HG03442 (cell line): Measurements from ENCODE around the gene SETBP1.
A peak's percentile ranks its signal among the peaks of the same experiment; 100 is the strongest.

ENCODE experiments used
- ATAC-seq: cut with Tn5 transposase; IDR thresholded peaks from one replicate; pipeline ENCODE4 v1.9.1; 2021; ENCODE audit warnings: mild to moderate bottlenecking, moderate library complexity; ENCODE audit not compliant: unreplicated experiment

Gene SETBP1

DNA sequence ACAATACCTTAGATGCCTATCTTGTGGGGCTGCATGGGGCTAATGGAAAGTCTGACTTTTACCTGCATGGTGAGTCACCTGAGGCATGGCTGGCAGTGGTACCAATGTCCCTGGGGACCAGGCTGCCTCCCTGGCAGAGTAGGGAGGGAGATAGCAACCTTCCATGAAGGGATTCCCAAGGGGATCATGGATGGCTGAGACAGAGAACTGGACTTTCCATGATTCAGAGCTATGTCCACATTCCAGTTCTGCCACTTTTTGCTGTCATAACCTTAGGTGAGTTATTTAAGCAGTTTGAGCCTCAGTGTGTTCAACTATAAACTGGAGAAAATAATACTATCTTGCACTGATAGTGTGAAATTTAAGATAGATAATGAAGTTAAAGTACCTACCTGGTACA, 178.6 kb downstream of the SETBP1 start:
- no peak for ATAC-seq

GRCh38 chr18:44859751-44860439, 179.2 kb downstream of the SETBP1 start:
- no peak for ATAC-seq

DNA sequence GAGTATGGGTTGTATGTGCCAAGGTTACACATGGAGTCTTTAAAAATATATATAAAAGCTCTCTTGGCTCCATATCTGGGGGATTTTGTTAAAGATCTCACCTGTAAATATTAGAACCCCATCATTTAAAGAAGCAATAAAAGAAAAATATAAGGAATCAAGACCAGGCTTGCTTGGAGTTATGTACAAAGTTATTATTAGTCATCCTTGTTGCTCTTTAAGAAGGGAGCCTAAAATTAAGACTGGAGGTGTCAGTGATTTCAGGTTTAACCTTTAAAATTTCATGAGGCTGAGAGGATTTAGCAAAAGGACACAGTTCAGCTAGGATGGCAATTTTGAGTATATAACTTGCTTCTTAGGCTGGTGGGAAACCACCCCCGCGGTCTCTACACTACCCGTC, 181.4 kb downstream of the SETBP1 start:
- ATAC-seq: no peak

DNA sequence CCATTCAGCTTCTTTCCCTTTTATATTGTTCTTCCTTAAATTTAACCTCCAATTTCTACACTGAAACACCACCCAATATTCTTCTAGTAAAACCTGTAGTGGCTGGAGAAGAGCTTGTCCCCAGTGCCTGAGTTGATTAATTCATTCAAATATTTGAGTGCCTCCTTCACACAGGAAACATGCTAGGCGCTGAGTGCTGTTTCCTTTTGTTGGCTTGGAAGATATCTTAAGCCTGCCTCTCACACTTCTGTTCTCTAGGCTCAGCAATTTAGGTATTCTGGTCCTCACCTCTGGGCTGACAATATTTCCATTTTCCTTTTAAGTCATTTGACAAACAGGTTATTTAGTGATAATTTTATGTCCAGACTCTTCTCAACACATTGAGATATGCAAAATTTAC, 185.4 kb downstream of the SETBP1 start:
- no peak for ATAC-seq

DNA sequence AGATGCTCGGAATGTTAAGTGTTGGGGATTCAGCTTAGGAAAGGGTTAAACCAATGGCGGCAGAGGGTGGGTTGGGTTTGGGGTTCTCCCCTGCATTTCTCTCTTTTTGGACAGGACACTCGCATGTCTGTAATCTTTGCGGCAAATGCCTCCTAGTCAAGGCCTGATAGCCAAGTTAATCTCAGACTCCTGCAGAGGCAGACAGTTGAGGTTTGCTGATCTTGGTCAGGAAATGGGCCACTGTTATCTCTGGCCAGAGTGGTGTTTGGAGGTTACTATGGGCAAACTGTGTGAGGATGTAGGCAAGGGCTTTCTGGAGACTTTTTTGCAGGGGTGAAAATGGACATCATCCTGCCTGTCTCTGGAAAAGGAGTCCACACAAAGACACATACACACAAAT, 188.8 kb downstream of the SETBP1 start:
- ATAC-seq: no peak

DNA sequence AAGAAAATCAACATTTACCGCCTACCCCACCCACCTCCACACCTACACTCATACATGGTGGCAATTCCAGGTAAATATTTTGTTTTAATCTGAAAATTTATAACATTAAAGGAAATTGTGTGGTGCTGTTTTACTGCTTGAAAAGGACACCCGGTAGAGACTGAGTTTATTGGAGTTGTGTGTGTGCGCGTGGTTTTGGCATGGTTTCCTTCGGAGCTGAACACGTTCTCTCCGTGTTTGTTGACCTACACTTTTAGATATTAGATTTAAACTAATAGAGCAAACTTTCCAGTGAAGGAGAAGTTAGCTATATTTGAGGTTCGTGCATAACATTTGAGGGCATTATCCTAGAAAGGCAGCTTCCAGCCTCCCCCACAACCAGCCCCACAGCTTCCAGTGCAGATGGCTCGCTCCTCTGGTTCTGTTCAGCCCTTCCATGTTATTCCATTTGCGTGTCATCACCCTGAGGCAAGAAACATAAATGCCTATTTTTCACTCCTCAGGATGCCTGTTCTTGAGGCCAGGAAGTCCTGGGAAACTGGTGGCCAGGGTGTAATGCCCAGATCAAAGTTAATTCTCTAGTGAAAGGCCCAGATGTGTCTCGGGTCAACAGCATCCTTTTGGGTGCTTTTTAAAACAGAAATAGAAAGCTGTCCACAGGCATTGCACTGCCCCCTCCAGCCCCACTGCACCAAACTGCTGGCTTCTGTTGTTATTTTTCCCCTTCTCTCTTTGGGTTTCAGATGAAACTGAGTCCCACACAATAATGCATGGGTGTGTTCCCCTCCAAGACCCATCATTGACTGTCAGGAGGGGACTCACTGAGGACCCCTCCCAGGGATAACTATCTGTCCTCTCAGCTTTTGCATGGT, 190.2 kb downstream of the SETBP1 start:
- ATAC-seq: peak; percentile 35

- ATAC-seq: peak; percentile 79
These were observed 191.1 kb downstream of the SETBP1 start for GRCh38 chr18:44871771-44872170.

DNA sequence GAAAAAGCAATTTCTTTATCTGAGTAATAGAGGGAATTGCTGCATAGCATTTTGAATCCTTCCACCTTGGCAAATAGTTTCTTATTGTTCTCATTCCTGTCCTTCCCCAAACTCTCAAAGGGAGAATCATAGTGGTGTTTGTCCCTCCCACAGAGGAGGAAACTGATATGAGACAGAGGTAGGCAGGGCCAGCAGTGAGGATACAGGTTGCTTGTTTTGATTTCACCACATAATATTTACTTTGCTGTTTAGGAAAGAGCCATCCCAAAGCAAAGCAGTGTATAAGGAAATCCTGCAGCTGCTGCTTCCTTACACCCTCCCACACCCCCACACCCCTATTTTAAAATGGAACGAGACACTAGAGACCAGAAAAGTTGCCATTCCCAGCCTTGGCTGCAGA, 195.3 kb downstream of the SETBP1 start:
- no peak for ATAC-seq

GRCh38 chr18:44876755-44877154, 196.1 kb downstream of the SETBP1 start:
- no peak for ATAC-seq

DNA sequence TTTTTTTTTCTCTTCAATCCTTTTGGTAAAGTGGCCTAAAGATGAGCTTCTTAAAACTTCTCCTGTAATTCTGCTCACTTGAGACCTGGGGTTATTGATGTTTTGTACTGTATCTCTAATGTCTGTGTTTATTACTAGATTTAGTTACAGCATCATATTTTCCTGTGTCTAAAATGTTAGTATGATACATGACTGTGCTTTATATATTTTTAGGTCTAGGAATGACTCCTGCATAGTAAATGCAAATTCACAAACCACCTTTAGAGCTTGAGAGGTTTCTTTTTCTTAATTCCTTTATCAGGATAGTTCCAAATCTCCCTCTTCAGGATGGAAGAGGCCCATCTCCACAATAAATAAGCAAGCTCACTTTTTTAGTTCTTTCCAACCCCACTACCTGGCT, 197.6 kb downstream of the SETBP1 start:
- ATAC-seq: no peak

- no peak for ATAC-seq
These were observed 199.5 kb downstream of the SETBP1 start for GRCh38 chr18:44880170-44880569.

- ATAC-seq: no peak
These were observed 200.9 kb downstream of the SETBP1 start for GRCh38 chr18:44881461-44882162.

DNA sequence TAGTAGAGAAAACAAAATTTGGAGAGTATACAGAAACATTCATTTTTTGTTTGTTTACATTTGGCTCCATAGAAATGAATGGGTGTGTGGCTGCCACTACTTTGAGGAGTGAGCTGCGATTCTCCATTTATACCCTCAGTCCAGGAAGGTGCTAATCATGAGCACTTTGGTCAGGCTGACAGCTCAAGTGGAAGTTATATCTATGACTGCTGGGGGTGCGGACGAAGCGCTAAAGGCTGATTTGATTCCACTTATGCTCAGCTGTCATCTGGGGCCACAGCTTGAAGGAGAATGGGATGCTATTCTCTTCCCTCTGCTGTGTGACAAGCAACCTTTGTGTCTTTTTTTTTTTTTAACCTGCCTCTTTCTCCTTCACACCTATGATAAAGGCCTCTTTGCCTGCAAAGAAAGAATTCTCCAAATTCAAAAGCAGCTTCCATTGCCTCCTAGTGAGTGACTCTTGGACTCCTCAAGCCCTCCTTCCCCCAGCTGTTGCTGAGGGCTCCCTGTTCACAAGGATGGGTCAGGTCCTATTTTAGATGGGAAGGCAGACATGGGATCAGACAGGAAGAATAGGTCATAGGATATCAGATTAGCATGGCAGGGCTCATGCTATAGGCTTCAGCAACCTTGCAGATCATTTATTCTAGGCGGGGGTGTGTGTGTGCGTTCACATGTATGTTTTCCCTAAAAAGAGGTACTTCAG, 201.6 kb downstream of the SETBP1 start:
- no peak for ATAC-seq

GRCh38 chr18:44883671-44884070, 203.0 kb downstream of the SETBP1 start:
- ATAC-seq: no peak

- ATAC-seq: no peak
These were observed 203.7 kb downstream of the SETBP1 start for GRCh38 chr18:44884431-44884830.

DNA sequence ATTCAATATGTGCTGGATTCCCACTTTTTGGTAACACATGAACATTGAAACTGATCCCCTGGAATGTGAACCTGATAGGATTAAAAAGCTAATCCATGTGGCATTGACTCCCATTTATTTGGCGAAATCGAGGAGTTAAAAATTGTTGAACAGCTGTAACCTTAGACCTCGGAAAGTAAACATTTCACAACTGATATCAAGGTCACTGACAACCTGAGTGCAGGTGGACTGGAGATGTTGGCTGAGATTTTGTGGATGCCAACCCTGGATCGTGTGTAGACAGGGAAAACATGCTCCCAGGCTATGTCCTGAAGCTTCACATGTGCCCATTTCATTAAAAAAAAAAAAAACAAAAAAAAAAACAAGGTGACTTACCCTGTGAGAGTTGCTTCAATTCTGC, 204.8 kb downstream of the SETBP1 start:
- ATAC-seq: no peak

GRCh38 chr18:44887227-44887631, 206.5 kb downstream of the SETBP1 start:
- peak; percentile 97 for ATAC-seq

- ATAC-seq: no peak
These were observed 208.4 kb downstream of the SETBP1 start for GRCh38 chr18:44889111-44889510.

DNA sequence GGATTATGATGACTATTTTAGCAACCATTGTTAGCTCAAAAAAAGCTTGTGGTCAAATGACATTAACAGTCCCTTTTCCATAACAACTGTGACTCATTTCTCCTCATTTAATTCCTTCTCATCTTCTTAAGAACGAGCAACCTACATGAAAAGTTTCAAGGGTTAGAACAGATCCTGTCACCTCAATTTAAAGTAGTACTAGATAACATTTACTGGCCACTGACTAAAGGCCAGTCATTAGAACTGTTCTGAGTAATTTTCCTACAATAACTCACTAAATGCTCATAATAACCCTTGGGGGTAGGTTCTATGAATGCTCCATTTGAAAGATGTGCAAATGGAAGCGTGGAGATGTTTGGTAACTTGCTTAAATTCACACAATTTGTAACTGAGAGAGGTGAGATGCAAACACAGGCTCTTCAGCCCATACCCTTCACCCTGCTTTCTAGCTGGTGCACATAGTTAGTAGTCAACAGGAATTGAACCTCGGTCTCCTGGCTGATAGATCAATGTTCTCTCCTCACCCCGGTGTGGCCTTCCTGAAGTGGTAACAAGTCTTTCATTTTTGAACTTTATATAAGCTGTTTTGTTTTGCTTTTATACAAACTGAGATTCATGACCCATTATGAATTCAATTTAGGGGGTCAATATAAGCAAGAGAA, 212.5 kb downstream of the SETBP1 start:
- no peak for ATAC-seq

DNA sequence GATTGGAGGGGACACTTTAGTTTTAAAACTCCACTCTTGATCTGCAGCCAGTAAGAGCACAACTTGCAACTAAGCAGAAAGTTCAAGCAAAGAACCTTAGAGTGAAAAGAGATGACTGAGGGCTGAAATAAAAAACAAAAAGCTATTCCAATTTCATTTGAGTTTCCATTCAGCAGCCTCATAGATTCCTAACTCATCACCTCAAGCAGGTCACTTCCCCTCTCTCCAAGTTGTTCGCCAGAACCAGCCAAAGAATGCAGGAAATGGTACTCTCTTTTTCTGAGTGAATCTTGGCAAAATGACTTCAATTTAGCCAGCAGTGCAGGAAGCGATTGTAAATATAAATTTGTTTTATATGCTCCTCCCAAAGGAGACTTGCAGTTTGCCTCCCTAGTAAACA, 213.3 kb downstream of the SETBP1 start:
- ATAC-seq: no peak
